Panc1 (cell line): ENCODE measurements around the gene CACNA1D.

Experiments used
- CTCF ChIP-seq: fragments of 450-650 bp; IDR thresholded peaks from 2 replicates; pipeline ENCODE4 v1.5.1; 2017; ENCODE audit warnings: mild to moderate bottlenecking
- POLR2AphosphoS5 ChIP-seq: IDR thresholded peaks from 2 replicates; pipeline ENCODE4 v1.6.1; 2012; ENCODE audit warnings: mild to moderate bottlenecking, low read depth, low read length, moderate library complexity
- REST ChIP-seq, 2 experiments: IDR thresholded peaks; 2 replicates each; pipeline ENCODE4 v1.6.1; 2011 to 2012; ENCODE audit warnings: low read depth in 2 of 2, control low read depth in 1 of 2, low read length in 1 of 2, mild to moderate bottlenecking in 1 of 2, moderate library complexity in 1 of 2; ENCODE audit not compliant: insufficient read depth in 1 of 2
- TCF7L2 ChIP-seq: IDR thresholded peaks from 2 replicates; pipeline ENCODE4 v1.6.1; 2011; ENCODE audit warnings: mild to moderate bottlenecking, low read depth, low read length, inconsistent platforms

DNA sequence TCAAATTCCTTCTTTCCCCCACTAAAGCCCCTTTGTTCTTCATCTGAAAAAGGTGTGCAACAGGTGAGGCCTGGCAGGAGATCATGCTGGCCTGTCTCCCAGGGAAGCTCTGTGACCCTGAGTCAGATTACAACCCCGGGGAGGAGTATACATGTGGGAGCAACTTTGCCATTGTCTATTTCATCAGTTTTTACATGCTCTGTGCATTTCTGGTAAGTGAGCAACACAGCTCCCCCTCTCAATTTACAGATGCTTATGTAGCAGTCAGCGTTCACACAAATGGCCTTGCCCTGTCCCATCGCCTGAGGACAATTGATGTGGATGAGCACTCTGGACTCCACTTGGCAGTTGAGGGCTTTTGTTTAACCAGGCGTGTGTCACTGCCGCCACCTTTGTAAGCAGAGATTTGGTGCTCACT, 281.4 kb downstream of the CACNA1D start:
- TF ChIP-seq CTCF (no peak), REST (IDR thresholded peaks at IDR 0.05; ENCODE audit: insufficient read depth in 1 of 2, low read depth in 2 of 2, low read length in 1 of 2) (no peak), TCF7L2 (no peak), POLR2AphosphoS5 (no peak)
